Measurements from ENCODE around the gene DNER.
"Not testable (repeated sequence)": the region's sequence is repeated elsewhere in the genome, so short reads cannot be mapped to it uniquely, and the experiment has no call there.

The DNER gene

GRCh38 chr2:229714080-229714735 is at the start of gene DNER:
Gene DNER, minus strand, starts transcription at chr2:229714555. Its CDS starts 132 bp downstream, at chr2:229714423.
- DNase-seq (ENCODE audit: low read depth, low spot score): no peak

- no peak for DNase-seq (ENCODE audit: low read depth, low spot score)
Measured at GRCh38 chr2:229761663-229762062, 47.3 kb upstream of the DNER start.

GRCh38 chr2:229757462-229757861 is 43.1 kb upstream of the DNER start:
- not testable (repeated sequence) for DNase-seq (ENCODE audit: low read depth, low spot score)

- no peak for DNase-seq (ENCODE audit: low read depth, low spot score)
Measured at GRCh38 chr2:229752970-229753729, 38.8 kb upstream of the DNER start.

GRCh38 chr2:229749779-229750178 is 35.4 kb upstream of the DNER start:
- no peak for DNase-seq (ENCODE audit: low read depth, low spot score)

- DNase-seq (ENCODE audit: low read depth, low spot score): no peak
Measured at GRCh38 chr2:229748950-229749349, 34.6 kb upstream of the DNER start.

- not testable (repeated sequence) for DNase-seq (ENCODE audit: low read depth, low spot score)
Measured at GRCh38 chr2:229742691-229743090, 28.3 kb upstream of the DNER start.

GRCh38 chr2:229740279-229740678 is 25.9 kb upstream of the DNER start:
- no peak for DNase-seq (ENCODE audit: low read depth, low spot score)

GRCh38 chr2:229738024-229738625 is 23.8 kb upstream of the DNER start:
- DNase-seq (ENCODE audit: low read depth, low spot score): no peak

- no peak for DNase-seq (ENCODE audit: low read depth, low spot score)
Measured at GRCh38 chr2:229734410-229734809, 20.1 kb upstream of the DNER start.

GRCh38 chr2:229733611-229734245 is 19.4 kb upstream of the DNER start:
- peak; percentile 75 for DNase-seq (ENCODE audit: low read depth, low spot score)

- no peak for DNase-seq (ENCODE audit: low read depth, low spot score)
Measured at GRCh38 chr2:229732897-229733296, 18.5 kb upstream of the DNER start.

- DNase-seq (ENCODE audit: low read depth, low spot score): no peak
Measured at GRCh38 chr2:229731916-229732315, 17.6 kb upstream of the DNER start.

- DNase-seq (ENCODE audit: low read depth, low spot score): no peak
Measured at GRCh38 chr2:229731363-229731762, 17.0 kb upstream of the DNER start.

GRCh38 chr2:229728370-229728769 is 14.0 kb upstream of the DNER start:
- no peak for DNase-seq (ENCODE audit: low read depth, low spot score)

GRCh38 chr2:229726643-229727042 is 12.3 kb upstream of the DNER start:
- DNase-seq (ENCODE audit: low read depth, low spot score): no peak

GRCh38 chr2:229725716-229726574 is 11.6 kb upstream of the DNER start:
- no peak for DNase-seq (ENCODE audit: low read depth, low spot score)

- not testable (repeated sequence) for DNase-seq (ENCODE audit: low read depth, low spot score)
Measured at GRCh38 chr2:229723192-229723591, 8.8 kb upstream of the DNER start.

GRCh38 chr2:229719926-229720647 is 5.7 kb upstream of the DNER start:
- DNase-seq (ENCODE audit: low read depth, low spot score): no peak

GRCh38 chr2:229718057-229718456 is 3.7 kb upstream of the DNER start:
- DNase-seq (ENCODE audit: low read depth, low spot score): no peak

All from iPS DF 19.7 (cell line).